GM21423 (cell line): ENCODE measurements around the gene ZNF148.

Experiments
- ATAC-seq: cut with Tn5 transposase; IDR thresholded peaks from one replicate; pipeline ENCODE4 v1.9.1; 2021; ENCODE audit warnings: mild to moderate bottlenecking, moderate library complexity; ENCODE audit not compliant: unreplicated experiment

Gene ZNF148

DNA sequence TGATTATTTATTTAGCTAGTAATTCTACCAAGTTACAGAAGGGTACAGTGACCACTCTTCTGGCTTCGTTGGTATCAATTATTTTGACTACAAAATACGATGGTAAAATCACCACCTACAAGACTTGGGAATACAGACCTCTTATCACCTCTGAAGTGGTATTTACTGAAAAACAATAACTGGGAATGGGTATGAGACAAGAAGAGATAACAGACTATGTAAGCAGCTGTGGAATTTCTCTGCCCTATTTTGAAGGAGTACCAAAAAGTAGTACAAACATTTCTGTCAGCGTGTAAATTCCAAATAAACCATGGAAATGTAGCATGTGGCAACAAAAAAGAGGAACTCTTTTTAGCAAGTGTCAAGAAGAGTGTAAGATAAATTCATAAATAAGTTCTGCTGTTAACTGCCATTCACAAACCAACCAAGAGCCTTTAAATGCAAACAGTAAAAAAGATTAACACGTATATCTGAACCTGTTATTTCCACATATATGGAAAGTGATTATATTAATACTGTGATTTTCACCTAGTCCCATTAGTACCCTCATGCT, 85.6 kb downstream of the ZNF148 start:
- ATAC-seq: no peak

DNA sequence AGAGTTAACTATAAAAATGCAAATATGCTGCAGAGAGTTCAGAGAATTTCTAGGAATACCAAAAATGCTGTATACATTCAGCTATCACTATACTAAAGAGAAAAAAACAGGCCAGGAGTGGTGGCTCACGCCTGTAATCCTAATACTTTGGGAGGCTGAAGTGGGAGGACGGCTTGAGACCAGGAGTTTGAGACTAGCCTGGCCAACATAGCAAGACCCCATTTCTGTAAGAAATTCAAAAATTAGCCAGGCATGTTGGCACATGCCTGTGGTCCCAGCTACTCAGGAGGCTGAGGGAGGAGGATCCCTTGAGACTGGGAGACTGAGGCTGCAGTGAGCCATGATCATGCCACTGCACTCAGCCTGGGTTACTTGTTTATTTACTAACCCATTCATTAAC, 87.9 kb downstream of the ZNF148 start:
- no peak for ATAC-seq

DNA sequence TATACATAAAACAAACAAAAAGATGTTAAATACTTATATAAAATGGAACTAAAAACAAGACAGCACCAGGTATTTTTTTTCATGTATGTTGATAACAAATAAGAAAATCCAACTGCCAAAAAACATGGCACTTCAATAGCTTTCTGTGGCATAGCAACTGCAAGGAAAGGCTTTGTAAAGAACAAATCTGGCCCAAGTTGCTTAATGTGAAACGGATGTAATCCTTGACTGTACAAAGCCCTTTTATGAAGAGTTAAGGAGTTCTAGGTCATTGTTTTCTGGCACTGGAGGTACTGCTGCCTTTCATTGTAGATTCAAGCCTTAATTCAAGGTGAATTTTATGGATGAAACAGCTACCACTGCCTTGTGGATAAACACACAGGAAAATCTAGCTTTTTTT, 93.7 kb downstream of the ZNF148 start:
- no peak for ATAC-seq

DNA sequence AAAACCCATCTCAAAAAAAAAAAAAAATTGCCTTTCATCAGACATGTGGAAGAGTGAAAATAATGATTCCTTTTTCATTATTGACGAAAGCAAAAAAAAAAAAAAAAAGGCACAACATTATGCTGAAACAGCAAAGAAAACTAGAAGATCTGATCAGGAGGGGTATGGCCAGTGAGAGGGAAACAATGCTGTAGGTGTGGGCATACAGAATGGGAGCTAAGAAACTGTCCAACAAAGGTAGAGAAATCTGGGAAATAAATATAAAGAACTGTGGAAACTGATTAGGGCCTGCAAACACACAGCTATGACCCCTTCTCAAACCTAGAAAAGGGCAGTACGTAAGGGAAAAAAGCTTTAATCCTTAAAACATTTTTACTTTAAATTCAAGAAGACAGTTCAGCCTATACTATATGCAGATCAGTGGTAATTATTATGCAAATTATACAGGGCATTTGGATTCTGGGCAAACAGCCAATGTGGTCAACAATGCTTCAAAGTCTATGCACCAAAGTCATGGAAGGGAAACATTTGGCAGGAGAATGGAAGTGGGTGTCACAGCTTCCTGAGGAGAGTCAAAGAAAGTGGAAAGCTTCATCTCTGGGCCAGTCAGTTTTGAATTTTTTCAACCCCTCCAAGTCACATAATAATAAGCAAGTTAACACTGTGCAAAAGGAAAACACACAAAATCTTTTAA, 94.3 kb downstream of the ZNF148 start:
- no peak for ATAC-seq

DNA sequence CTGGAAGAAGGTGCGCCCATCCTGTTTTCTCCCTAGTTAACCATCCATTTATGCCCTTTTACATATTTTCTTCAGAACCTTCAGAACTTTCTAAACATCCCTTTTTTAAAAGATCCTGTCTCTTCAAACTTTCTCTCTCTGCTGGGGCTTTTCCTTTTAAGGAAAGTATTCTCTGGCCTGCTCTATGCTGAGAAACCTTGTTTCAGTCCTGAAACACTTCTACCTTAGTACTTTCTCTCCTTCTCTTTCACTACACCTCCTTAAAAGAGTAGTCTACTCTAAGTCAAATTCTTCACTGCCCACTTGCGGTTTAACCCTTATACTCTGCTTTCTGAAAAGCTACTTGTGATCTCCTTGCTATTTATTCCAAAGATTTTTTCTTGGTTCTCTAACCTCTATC, 97.0 kb downstream of the ZNF148 start:
- ATAC-seq: no peak

DNA sequence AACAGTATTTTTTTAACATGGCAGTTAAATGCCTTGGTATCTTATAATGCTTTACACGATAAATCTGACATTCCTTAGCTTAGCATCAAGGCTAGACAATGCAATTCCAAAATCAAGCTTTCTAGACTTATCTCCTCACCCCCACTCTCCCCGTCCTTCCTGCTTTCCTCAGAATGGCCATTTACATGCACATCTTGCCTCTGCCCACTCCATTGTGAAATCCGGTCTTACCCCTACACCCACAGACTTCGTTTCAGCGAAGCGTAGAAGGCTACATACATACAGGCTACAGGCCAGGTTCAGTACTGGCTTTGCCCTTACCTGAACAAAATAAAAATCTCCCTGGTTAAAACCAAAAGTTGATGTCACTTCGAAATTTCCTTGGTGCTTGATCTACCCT, 104.0 kb downstream of the ZNF148 start:
- no peak for ATAC-seq

DNA sequence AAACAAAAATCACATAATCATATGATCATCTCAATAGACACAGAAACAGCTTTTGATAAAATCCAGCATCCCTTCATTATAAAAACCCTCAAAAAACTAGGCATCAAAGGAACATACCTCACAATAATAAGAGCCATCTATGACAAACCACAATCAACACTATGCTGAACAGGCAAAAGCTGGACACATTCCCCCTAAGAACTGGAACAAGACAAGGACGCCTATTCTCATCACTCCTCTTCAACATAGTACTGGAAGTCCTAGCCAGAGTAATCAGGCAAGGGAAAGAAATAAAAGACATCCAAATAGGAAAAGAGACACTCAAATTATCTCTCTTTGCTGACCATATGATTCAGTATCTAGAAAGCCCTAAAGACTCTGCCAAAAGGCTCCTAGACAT, 107.7 kb downstream of the ZNF148 start:
- no peak for ATAC-seq

DNA sequence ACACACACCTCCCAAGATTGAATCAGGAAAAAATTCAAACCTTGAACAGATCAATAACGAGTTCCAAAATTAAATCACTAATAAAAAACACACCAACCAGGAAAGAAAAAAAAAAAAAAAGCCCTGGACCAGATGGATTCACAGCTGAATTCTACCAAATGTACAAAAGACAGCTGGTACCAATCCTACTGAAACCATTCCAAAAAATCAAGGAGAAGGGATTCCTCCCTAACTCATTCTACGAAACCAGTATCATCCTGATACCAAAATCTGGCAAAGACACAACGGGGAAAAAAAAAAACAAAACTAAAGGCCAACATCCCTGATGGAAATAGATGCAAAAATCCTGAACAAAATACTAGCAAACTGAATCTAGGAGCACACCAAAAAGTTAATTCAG, 108.2 kb downstream of the ZNF148 start:
- ATAC-seq: no peak

DNA sequence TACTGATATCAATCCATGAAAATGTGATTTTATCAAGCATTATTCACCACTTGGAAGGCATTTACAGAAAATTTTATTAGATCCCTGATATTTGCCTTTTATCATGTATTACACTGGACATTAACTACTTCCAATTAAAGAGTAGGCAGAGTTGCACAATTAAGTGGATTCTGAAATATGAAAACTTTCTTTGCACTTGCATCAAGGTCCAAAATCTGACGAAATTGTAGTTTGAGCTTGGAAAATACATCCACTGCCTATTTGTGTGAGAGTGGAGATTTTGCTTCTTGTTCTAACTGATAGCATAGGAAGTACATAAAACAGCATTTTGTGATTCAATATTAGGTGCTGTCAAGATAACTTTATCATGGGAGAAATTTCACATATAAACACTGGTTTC, 113.0 kb downstream of the ZNF148 start:
- ATAC-seq: no peak

DNA sequence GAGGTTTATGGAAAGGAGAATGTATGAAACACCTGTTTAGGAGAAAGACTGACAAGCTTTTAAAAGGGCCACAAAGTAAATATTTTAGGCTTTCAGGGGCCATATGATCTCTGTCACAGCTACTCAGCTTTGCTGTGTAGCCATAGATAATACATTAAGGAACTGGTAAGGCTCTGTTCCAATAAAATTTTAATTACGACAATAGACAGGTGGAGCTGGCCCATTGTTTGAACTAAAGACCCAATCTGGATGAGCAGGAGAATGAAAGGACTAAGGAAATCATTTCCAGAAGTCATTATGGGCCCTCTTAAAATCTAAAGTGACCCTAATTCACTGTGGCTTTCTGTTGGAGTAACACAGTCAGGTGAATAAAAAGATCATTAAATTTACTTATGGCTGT, 114.1 kb downstream of the ZNF148 start:
- no peak for ATAC-seq

DNA sequence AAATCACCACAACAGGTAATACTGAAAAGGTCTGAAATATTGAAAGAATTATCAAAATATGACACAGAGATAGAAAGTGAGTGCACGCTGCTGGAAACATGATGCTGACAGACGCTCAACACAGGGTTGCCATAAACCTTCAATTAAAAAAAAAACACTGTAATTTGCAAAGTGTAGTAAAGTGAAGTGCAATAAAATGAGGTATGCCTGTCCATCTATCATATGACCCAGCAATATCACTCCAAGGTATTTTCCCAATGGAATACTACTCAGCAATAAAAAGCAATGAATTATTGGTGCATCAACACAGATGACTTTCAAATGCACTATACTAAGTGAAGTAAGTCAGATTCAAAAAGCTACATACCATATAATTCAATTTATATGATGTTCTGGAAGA, 115.0 kb downstream of the ZNF148 start:
- no peak for ATAC-seq

DNA sequence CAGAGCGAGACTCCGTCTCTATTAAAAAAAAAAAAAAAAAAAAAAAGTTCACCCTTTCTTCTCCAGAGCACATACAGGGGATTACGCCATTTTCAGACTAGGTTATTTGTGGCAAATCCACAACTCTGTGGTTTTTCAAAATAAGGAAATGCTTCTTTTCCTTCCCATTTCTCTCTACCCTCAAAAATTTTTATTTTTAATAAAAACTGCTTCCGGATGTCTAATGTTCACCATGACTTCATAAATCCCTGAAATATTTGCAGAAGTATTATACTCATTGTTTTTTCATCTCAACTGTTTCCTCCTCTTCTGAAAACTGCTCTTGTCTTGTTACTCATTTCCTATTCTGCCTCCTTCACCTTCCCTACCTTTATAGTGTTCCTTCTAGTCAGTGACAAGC, 117.6 kb downstream of the ZNF148 start:
- ATAC-seq: no peak

DNA sequence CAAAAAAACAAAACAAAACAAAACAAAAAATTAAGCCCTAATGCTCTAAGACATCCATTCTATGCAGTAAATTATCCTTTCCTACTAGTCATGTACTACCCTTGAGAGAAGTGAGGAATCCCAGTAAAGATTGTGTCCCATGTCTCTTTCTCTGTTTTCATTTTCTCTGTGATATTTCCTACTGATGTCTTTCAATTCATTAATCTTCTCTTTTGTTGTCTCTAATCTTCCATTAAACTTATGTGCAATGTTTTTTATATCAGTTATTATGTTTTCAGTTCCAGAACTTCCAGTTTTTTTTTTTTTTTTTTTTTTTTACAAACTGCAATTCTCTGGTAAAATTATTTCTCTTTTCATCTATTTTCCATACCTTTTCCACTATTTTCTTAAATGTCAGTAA, 118.5 kb downstream of the ZNF148 start:
- ATAC-seq: no peak

DNA sequence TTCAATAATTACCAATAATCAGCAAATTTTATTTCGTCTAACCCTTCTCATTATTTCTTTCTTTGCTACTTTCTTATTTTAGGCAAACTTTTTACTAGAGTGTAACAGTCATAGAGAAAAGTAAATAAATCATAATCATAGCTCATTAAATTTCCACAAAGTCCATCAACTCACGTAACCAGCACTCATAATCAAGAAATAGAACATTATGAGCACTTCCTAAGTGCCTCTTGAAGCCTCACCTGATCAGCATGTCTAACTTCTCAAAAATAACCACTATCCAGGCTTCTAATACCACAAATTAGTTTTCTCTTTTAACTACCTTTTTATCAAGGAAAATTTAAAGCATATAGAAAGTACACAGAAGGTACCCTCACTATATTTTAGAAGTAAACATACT, 124.2 kb downstream of the ZNF148 start:
- no peak for ATAC-seq

DNA sequence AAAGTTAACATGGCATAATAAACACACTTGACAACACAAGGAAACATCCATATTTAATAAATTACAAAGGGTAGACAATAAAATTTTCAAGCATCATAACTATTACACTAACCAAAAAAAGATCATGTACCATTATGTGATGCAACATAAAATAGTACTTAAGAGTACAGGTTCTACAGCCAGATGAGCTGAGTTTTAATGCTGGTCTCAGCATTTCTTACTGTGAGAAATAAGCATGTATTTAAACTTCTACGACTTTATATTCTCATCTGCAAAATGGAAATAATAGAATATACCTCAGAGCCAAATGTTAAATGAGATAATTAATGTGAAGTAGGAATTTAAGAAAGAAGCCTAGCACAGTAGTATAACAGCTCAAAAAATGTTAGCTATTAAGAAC, 128.9 kb downstream of the ZNF148 start:
- no peak for ATAC-seq

DNA sequence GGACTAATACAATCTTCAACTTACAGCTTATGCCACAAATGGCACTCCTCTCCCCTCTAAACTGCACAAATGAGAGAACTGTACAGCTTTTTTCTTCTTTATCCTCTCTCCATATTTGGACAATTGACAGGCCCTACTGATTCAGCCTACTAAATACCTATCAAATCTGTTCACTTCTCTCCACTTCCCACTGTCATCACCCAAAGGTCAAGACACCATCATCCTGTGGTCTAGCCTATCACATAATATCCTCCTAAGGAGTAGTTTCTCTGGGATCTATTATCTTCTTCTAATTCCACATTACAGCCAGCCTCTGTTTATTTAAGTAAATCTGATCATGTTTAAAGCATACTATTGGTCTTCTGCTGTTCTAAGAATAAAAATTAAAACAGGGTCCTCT, 129.6 kb downstream of the ZNF148 start:
- ATAC-seq: no peak

DNA sequence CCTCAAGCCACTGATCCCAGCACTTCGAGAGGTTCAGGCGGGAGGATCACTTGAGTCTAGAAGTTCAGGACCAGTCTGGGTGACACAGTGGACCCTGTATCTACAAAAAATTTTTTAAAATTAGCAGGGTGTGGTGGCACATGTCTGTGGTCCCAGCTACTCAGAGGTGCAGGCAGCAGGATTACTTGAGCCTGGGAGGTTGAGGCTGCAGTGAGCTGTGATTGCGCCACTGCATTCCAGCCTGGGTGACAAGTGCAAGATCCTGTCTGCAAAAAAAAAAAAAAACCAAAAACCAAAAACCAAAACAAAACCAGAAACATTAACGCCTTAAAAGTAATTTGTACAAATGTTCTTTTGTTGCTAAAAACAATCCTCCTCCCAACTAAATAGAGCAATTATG, 134.6 kb downstream of the ZNF148 start:
- ATAC-seq: no peak

DNA sequence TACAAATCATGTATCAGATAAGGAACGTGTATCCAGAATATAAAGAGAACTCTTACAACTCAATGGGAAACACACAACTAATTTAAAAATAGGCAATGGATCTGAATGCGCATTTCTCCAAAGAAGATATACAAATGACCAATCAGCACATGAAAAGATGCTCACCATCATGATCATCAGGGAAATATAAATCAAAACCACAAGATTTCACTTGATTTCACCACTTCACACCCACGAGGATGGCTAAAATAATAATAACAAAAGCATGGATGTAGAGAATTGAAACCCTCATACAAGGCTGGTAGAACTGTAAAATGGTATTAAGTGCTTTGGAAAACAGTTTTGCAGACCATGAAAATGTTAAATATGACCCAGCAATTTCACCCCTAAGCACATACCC, 135.9 kb downstream of the ZNF148 start:
- ATAC-seq: no peak

DNA sequence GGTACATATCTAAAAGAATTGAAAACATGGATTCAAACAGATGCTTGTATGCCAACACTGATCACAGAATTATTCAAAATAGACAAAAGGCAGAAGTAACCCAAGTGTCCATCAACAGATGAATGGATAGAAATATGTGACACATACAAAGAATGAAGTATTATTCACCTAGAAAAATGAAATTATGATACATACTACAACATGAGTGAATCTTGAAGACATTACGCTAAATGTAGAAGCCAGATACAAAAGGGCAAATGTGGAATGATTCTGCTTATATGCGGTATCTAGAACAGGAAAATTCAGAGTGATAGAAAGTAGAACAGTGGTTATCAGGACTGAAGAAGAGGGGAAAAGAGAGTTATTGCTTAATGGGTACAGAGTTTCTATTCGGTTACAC, 136.4 kb downstream of the ZNF148 start:
- ATAC-seq: no peak

DNA sequence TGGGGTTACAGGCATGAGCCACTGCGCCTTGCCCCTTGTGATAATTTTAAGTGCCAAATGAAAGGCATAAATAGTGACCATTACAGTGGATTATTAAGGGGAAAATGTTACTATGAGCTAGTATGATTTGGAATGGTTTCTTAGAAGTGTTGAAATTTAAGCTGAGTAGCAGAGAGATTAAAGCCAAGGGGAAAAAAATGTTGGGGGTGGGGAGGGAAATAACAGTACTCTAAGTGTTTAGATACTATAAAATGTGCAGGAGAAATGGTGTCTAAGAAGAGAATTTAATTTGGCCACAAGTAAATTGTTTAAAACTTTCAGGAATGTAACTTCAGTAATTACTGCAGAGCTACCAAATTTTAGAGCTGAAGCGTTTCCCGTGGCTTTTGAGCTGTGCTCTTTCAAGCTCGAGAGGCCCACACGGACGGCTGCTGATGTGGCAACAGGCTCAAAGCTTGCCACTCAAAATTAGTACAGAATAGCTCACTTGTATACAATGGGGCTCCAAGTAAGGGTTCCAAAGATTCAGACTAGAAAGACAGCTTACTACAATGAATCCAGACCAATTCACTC, 138.7 kb downstream of the ZNF148 start:
- ATAC-seq: no peak

DNA sequence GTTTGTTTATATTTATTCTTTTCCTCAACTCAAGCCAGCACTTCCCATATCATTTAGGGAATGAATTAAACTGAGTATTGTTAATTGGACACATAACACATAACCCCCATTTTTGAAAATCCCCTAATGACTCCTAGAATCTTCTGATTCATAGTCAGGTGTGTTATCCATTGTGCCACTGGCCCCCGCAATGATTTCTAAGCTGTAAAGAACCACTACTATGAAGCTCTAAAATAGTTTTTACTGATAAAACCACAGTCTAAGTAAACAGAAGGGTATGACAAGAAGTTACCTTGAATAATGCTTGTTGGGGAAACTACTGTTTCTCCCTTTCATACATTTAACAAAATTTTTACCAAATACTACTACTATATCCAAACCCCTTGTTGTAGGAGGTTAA, 140.3 kb downstream of the ZNF148 start:
- no peak for ATAC-seq

DNA sequence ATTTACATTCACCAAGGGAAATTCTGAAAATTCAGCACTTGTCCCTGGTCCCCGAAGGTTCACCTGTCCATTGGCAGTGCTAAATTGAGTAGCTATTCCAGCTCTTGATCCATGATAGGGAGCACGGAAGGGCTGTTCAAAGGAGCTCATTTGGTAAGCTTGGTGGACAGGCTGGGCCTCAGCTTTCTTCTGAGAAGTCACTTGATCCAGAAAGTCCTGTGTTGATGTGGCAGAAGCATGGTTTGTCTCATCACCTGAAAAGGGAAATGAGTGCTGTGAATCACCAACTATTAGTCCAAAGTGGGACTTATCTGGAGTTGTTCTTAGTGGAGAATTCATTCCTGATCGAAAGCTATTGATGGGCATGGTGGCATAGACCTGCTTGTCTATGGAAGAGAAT, 142.7 kb downstream of the ZNF148 start:
- ATAC-seq: no peak

DNA sequence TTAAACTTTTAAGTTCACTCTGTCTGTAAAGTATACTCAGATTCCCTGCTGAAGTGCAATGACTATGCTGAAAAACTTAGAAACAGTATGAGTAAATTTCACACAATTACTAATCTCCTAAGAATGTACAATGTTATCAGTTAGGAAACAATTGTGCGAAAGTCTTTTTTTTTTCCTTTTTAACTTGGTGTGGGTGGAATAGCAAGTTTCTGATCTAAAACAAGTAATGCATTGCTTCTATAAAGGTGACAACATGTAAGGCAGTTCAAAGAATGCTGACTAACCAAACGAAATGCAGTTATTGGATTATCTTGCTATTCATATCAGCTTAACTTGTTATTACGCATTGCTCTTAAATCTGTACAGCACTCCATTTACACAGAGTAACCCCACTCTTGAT, 143.2 kb downstream of the ZNF148 start:
- ATAC-seq: no peak
